Vagina (tissue), 2 donors: Measurements from ENCODE around the gene SCAPER.

Experiments used
- CTCF ChIP-seq, 3 experiments: fragments of 450-650 bp in 2 of 3; fragments of 200-600 bp in 1 of 3; sonication (generic) in 1 of 3; IDR thresholded peaks; one replicate each; pipeline ENCODE4 v1.5.1; 2017 to 2019; ENCODE audit warnings: antibody characterized with exemption in 3 of 3, mild to moderate bottlenecking in 2 of 3, moderate library complexity in 2 of 3
- POLR2A ChIP-seq, 2 donors: fragments of 450-650 bp; IDR thresholded peaks; one replicate each; pipeline ENCODE4 v1.6.1; 2017; ENCODE audit warnings: antibody characterized with exemption in 2 of 2, mild to moderate bottlenecking in 2 of 2, moderate library complexity in 2 of 2
- POLR2AphosphoS5 ChIP-seq, 2 donors: sonication (generic); formaldehyde crosslinking; IDR thresholded peaks; one replicate each; pipeline ENCODE4 v1.9.0; 2017; ENCODE audit warnings: antibody characterized with exemption in 2 of 2, mild to moderate bottlenecking in 2 of 2, low read depth in 1 of 2; ENCODE audit not compliant: insufficient read depth in 1 of 2

- TF ChIP-seq POLR2A (IDR thresholded peaks at IDR 0.05): no peak
- no peak for TF ChIP-seq CTCF (IDR thresholded peaks at IDR 0.05)
- no peak for TF ChIP-seq POLR2AphosphoS5 (IDR thresholded peaks at IDR 0.05; ENCODE audit: insufficient read depth in 1 of 2, low read depth in 1 of 2)
Measured at GRCh38 chr15:76533060-76533820, 371.9 kb downstream of the SCAPER start.
